Posterior vena cava (tissue), 2 donors: Measurements from ENCODE around the gene HERPUD2. TPM values are rescaled to one million over a fixed set of nuclear protein-coding genes. Genes with fewer than 3 reads are reported as not detected.

Source experiments
- total RNA-seq, 2 donors: library from RNA; stranded (reverse); fragmentation: NEBNext Ultra II Directional; extraction: Animal tissue kit (Norgen Biotek cat#: 25700); gene quantifications; one replicate each; pipeline ENCODE4 v1.2.1, GENCODE V29; 2021
- donor health status: DM: yes; HTN: yes; CAD: no.
- donor health status: DM: yes; HTN: yes; CAD: no.

The HERPUD2 gene
- total RNA-seq, 2 donors from 2014 or later = 21.1 to 22.4 TPM

Other genes starting within 250 kb of the HERPUD2 start
- gene SEPTIN7, start 105.9 kb upstream of the HERPUD2 start, total RNA-seq = 100 to 1,000 TPM; 283 to 287 TPM